ENCODE measurements around the gene SF3A1. TPM values are rescaled to one million over a fixed set of nuclear protein-coding genes. Genes with fewer than 3 reads are reported as not detected.

Gene SF3A1
- total and polyA plus RNA-seq, 2 of the 13 experiments (the other 11 are each of a cell fraction or from before 2014, with no cell fraction given): 10.0 to 22.0 TPM

GRCh38 chr22:30381264-30381663 lies 24.6 kb upstream of the SF3A1 start:
- H3K27ac ChIP-seq (ENCODE audit: extremely low read length, insufficient read depth, low read length): no peak overlapping the region
- H4K20me1 ChIP-seq (ENCODE audit: insufficient read depth, low read length): no peaks in the 10 kb centered on the region
- intact Hi-C loops (cut with micrococcal nuclease; ENCODE audit: unreplicated experiment): no loop called here
- H3K36me3 ChIP-seq (replicated peaks in 1 of 2; ENCODE audit: control insufficient read depth in 1 of 2, insufficient read depth in 2 of 2, low read length in 2 of 2): no peaks in the 10 kb centered on the region; a peak in 1 of 5 replicates
- 93% methylated on average over 4 of the region's 12 CpGs for WGBS (ENCODE audit: low lambda C conversion rate)
- no peaks in the 10 kb centered on the region for H3K9me3 ChIP-seq (ENCODE audit: low read length)
- H3K79me2 ChIP-seq (ENCODE audit: insufficient read depth, low read length): no peaks in the 10 kb centered on the region
- H3K27me3 ChIP-seq (ENCODE audit: control insufficient read depth in 1 of 2, insufficient read depth in 2 of 2, low read length in 2 of 2): no peaks in the 10 kb centered on the region
- no peak for FAIRE-seq
- no peak overlapping the region for H3K4me3 ChIP-seq (replicated peaks in 1 of 3; ENCODE audit: insufficient read depth in 1 of 3, low read depth in 2 of 3, low read length in 3 of 3)
- BruUV-seq (replicated peaks): no TSS peak
- TF ChIP-seq ZKSCAN1 (IDR thresholded peaks at IDR 0.05; ENCODE audit: low read length) (no peak), HDAC1 (CRISPR knock-in tag; IDR thresholded peaks at IDR 0.05) (no peak), HOXA5 (CRISPR knock-in tag; IDR thresholded peaks at IDR 0.05) (no peak), ZNF296 (CRISPR knock-in tag; conservative IDR thresholded peaks at IDR 0.05) (no peak), ZNF652 (CRISPR knock-in tag; IDR thresholded peaks at IDR 0.05; ENCODE audit: borderline replicate concordance, low read depth) (no peak), MAZ (IDR thresholded peaks at IDR 0.05; ENCODE audit: borderline replicate concordance, low read depth, low read length) (no peak), MAZ (CRISPR knock-in tag; IDR thresholded peaks at IDR 0.05; ENCODE audit: low read depth) (no peak), CERS6 (CRISPR knock-in tag; IDR thresholded peaks at IDR 0.05) (no peak), MED1 (CRISPR knock-in tag; IDR thresholded peaks at IDR 0.05) (no peak), IKZF4 (CRISPR knock-in tag; IDR thresholded peaks at IDR 0.05; ENCODE audit: borderline replicate concordance, low read depth, not compliant biosample characterization) (no peak), ZNF546 (CRISPR knock-in tag; conservative IDR thresholded peaks at IDR 0.05) (no peak), ZNF776 (CRISPR knock-in tag; IDR thresholded peaks at IDR 0.05) (no peak), MED13 (CRISPR knock-in tag; IDR thresholded peaks at IDR 0.05) (no peak), KLF13 (CRISPR knock-in tag; IDR thresholded peaks at IDR 0.05) (no peak), ZNF839 (CRISPR knock-in tag; IDR thresholded peaks at IDR 0.05; ENCODE audit: borderline replicate concordance) (no peak), ZNF335 (CRISPR knock-in tag; IDR thresholded peaks at IDR 0.05) (no peak), ZNF589 (CRISPR knock-in tag; conservative IDR thresholded peaks at IDR 0.05) (no peak), RCOR2 (CRISPR knock-in tag; IDR thresholded peaks at IDR 0.05) (no peak), ZFX (CRISPR knock-in tag; IDR thresholded peaks at IDR 0.05; ENCODE audit: low read depth) (no peak), ZNF10 (CRISPR knock-in tag; IDR thresholded peaks at IDR 0.05; ENCODE audit: borderline replicate concordance, low read depth) (no peak)
- TF ChIP-seq, protein P1, sequence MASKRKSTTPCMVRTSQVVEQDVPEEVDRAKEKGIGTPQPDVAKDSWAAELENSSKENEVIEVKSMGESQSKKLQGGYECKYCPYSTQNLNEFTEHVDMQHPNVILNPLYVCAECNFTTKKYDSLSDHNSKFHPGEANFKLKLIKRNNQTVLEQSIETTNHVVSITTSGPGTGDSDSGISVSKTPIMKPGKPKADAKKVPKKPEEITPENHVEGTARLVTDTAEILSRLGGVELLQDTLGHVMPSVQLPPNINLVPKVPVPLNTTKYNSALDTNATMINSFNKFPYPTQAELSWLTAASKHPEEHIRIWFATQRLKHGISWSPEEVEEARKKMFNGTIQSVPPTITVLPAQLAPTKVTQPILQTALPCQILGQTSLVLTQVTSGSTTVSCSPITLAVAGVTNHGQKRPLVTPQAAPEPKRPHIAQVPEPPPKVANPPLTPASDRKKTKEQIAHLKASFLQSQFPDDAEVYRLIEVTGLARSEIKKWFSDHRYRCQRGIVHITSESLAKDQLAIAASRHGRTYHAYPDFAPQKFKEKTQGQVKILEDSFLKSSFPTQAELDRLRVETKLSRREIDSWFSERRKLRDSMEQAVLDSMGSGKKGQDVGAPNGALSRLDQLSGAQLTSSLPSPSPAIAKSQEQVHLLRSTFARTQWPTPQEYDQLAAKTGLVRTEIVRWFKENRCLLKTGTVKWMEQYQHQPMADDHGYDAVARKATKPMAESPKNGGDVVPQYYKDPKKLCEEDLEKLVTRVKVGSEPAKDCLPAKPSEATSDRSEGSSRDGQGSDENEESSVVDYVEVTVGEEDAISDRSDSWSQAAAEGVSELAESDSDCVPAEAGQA (IDR thresholded peaks at IDR 0.05; ENCODE audit: low read depth): no peak
- TF ChIP-seq, protein P1 (CRISPR knock-in tag; IDR thresholded peaks at IDR 0.05; ENCODE audit: borderline replicate concordance): no peak
- no peak overlapping the region for H3K9ac ChIP-seq (ENCODE audit: insufficient read depth, low read depth, low read length)
- in situ Hi-C loops (cut with HindIII; ENCODE audit: extremely low pct_ligation_motif_present, low pct_unique_long_range_greater_than_20kb): loop anchor here (25.0 kb wide), 1 partner anchor 269 kb away; no protein-coding TSS in a partner anchor
- POLR2A ChIA-PET: interaction anchor here (1.2 kb wide), 1 partner anchor 42 kb away, joined by 3 read pairs; no protein-coding TSS in a partner anchor
- no peak for DNase-seq (ENCODE audit: low spot score)
- CTCF ChIA-PET (ENCODE audit: low intra/inter-chr PET ratio, low total read pairs): no interaction called here
- no peak overlapping the region for H3K4me2 ChIP-seq (ENCODE audit: low read depth, low read length)
- ATAC-seq: no peak
- H2AFZ ChIP-seq (ENCODE audit: low read length): no peak overlapping the region
- peaks cover 5% of the 10 kb centered on the region for H3K4me1 ChIP-seq (ENCODE audit: insufficient read depth, low read length)
